ENCODE results near the gene SLC1A7. TPM values are rescaled to one million over a fixed set of nuclear protein-coding genes. Genes with fewer than 3 reads are reported as not detected.
A peak's percentile ranks its signal among the peaks of the same experiment; 100 is the strongest.

The SLC1A7 gene
- total and polyA plus RNA-seq, 2 experiments from 2014 or later, result not detected

DNA sequence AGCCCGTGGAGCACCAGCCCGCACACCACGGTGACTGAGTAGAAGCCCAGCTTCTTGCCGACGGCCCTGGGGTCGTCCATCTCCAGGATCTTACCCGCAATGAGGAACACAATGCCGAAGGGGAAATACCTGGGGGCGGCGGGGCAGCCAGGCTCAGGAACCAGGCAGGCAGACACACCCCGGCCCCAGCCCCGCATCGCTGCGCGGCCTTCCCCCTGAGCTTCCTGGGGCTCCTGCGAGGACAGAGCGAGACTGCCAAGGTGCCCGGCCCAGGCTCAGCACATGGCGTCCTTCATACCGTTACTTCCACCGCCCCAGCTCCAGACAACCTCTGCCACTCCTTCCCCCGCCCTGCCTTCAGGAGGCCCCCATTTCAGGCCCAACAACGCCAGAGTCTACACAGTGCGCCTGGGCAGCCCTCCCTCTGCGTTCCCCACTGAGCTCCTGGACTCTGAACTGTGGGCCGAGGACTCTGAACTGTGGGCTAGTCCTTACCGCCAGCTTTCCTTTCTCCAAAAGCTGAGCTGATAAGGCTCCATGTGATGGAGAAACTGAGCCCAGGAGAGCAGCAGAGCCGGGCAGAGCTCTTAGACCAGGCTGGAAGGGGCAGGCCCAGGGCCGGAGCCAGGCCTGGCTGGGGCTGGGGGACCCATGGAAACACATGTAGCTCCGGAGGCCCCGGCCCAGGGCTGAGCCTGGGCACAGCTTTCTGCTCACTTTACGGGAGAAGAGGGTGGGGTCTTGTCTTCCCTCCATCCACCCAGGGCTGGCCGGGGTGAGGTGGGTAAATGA is 49.6 kb downstream of the SLC1A7 start:
- H3K4me3 Mint-ChIP-seq, result no peak overlapping the region

DNA sequence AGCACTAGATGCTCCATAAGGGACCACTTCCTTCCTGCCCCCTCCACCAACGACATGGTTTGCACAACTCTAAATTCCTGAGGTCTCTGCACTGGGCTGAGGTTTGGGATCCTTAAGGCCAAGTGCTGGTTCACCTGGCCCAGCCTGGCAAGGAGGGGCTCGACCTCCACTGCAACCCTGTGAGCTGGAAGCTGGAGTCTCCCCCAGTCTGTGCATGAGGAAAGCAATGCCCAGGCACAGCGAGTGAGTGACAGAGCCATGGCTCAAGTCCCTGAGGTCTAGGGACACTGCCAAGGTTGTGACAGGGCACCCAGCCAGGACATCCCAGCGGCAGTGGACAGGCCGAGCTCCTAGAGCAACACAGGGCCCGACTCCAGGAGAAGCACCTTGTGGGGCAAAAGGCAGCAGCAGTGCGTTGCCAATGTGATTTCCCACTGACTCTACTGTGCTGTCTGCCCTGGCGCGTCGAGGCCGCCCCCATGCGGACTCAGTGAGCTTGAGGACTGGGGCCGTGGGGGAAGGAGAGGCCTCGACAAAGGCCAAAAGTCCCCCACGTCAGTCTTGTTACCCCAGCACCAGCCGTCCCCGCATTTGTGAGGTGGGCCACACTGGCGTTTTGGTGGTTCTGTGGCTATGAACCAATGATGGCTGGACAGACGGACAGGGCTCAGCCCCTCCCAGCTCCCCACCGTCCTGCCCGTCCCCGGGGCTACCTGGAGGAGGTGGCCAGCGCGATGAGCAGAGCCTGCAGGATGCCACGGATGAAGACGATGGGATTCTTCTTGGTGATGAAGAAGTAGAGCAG is 50.4 kb downstream of the SLC1A7 start:
- Histone ChIP-seq H3K4me2 (no peak overlapping the region), H3K4me3 (no peak overlapping the region), H3K4me1 (ENCODE audit: insufficient read depth) (no peaks in the 10 kb centered on the region), H3F3A (replicated peaks; ENCODE audit: low read depth) (no peaks in the 10 kb centered on the region; the same call in 1 of the 2 replicates), H3K9me2 (ENCODE audit: insufficient read depth) (no peaks in the 10 kb centered on the region), H4K20me1 (replicated peaks; ENCODE audit: insufficient read depth) (no peaks in the 10 kb centered on the region), H3K27ac (ENCODE audit: low read depth) (no peak overlapping the region), H3K27me3 (ENCODE audit: insufficient read depth) (no peaks in the 10 kb centered on the region), H2AFZ (peak overlapping the region; percentile 88), H3K36me3 (ENCODE audit: insufficient read depth) (no peaks in the 10 kb centered on the region), H3K79me2 (replicated peaks; ENCODE audit: insufficient read depth) (no peaks in the 10 kb centered on the region)
- Mint-ChIP-seq H3K36me3 (ENCODE audit: low read depth) (no peaks in the 10 kb centered on the region), H3K9me3 (no peaks in the 10 kb centered on the region), H3K27ac (no peak overlapping the region), H3K4me3 (no peak overlapping the region), H3K27me3 (ENCODE audit: insufficient read depth, low read depth, poor library complexity) (peaks cover 6% of the 10 kb centered on the region), H3K4me1 (peaks cover 3% of the 10 kb centered on the region; the same call in 1 of the 3 replicates)
- no peak for TF ChIP-seq EZH2 (IDR thresholded peaks at IDR 0.05; ENCODE audit: low read depth, unreplicated experiment)
- no peak for TF ChIP-seq ZNF331 (CRISPR knock-in tag; IDR thresholded peaks at IDR 0.05; ENCODE audit: low read depth)
- TF ChIP-seq, protein P1, sequence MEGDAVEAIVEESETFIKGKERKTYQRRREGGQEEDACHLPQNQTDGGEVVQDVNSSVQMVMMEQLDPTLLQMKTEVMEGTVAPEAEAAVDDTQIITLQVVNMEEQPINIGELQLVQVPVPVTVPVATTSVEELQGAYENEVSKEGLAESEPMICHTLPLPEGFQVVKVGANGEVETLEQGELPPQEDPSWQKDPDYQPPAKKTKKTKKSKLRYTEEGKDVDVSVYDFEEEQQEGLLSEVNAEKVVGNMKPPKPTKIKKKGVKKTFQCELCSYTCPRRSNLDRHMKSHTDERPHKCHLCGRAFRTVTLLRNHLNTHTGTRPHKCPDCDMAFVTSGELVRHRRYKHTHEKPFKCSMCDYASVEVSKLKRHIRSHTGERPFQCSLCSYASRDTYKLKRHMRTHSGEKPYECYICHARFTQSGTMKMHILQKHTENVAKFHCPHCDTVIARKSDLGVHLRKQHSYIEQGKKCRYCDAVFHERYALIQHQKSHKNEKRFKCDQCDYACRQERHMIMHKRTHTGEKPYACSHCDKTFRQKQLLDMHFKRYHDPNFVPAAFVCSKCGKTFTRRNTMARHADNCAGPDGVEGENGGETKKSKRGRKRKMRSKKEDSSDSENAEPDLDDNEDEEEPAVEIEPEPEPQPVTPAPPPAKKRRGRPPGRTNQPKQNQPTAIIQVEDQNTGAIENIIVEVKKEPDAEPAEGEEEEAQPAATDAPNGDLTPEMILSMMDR (conservative IDR thresholded peaks at IDR 0.05; ENCODE audit: low read depth in 2 of 2), result peak in 1 of 2 experiments; percentile 48; a peak in 2 of 4 replicates
- no peak for ATAC-seq
- DNase-seq (ENCODE audit: low spot score), result no peak

More for the DNA sequence above, 49.6 kb downstream of the SLC1A7 start:
- Mint-ChIP-seq H3K36me3 (ENCODE audit: low read depth) (no peaks in the 10 kb centered on the region), H3K4me1 (peaks cover 3% of the 10 kb centered on the region; the same call in 1 of the 3 replicates), H3K27ac (no peak overlapping the region), H3K27me3 (ENCODE audit: insufficient read depth, low read depth, poor library complexity) (peaks cover 6% of the 10 kb centered on the region), H3K9me3 (no peaks in the 10 kb centered on the region)
- Histone ChIP-seq H3K36me3 (ENCODE audit: insufficient read depth) (no peaks in the 10 kb centered on the region), H3K79me2 (replicated peaks; ENCODE audit: insufficient read depth) (no peaks in the 10 kb centered on the region), H3K4me3 (no peak overlapping the region), H4K20me1 (replicated peaks; ENCODE audit: insufficient read depth) (no peaks in the 10 kb centered on the region), H3K4me1 (ENCODE audit: insufficient read depth) (no peaks in the 10 kb centered on the region), H3K4me2 (no peak overlapping the region), H3K27ac (ENCODE audit: low read depth) (no peak overlapping the region), H3F3A (replicated peaks; ENCODE audit: low read depth) (no peaks in the 10 kb centered on the region), H3K27me3 (ENCODE audit: insufficient read depth) (no peaks in the 10 kb centered on the region), H3K9me2 (ENCODE audit: insufficient read depth) (no peaks in the 10 kb centered on the region), H2AFZ (peak overlapping the region; percentile 88; the same call in 1 of the 2 replicates)
- TF ChIP-seq, protein P1 (conservative IDR thresholded peaks at IDR 0.05; ENCODE audit: low read depth in 2 of 2), result no peak
- TF ChIP-seq STAT1 (IDR thresholded peaks at IDR 0.05; ENCODE audit: unreplicated experiment), result no peak
- TF ChIP-seq EZH2 (IDR thresholded peaks at IDR 0.05; ENCODE audit: low read depth, unreplicated experiment), result no peak
- TF ChIP-seq ZNF114 (CRISPR knock-in tag; IDR thresholded peaks at IDR 0.05), result no peak
- no peak for ATAC-seq
- DNase-seq (ENCODE audit: low spot score), result no peak
